GM19324 (cell line): ENCODE measurements around the gene IKZF3.
"Not testable (repeated sequence)": the region's sequence is repeated elsewhere in the genome, so short reads cannot be mapped to it uniquely, and the experiment has no call there.

Experiments
- ATAC-seq: cut with Tn5 transposase; IDR thresholded peaks from one replicate; pipeline ENCODE4 v1.9.1; 2021; ENCODE audit warnings: mild to moderate bottlenecking, moderate library complexity; ENCODE audit not compliant: unreplicated experiment, low FRiP score

The IKZF3 gene

GRCh38 chr17:39757931-39758873 lies 105.9 kb downstream of the IKZF3 start:
- ATAC-seq, result no peak

GRCh38 chr17:39757176-39757662 lies 106.9 kb downstream of the IKZF3 start:
- ATAC-seq, result no peak

GRCh38 chr17:39756380-39757079 lies 107.6 kb downstream of the IKZF3 start:
- ATAC-seq, result no peak

GRCh38 chr17:39755554-39756379 lies 108.3 kb downstream of the IKZF3 start:
- peak; percentile 15 for ATAC-seq

- ATAC-seq, result no peak
Observed at GRCh38 chr17:39754958-39755553, 109.1 kb downstream of the IKZF3 start.

- peak; percentile 73 for ATAC-seq
Observed at GRCh38 chr17:39754161-39754957, 109.8 kb downstream of the IKZF3 start.

GRCh38 chr17:39753514-39754160 lies 110.5 kb downstream of the IKZF3 start:
- peak; percentile 34 for ATAC-seq

- ATAC-seq, result no peak
Observed at GRCh38 chr17:39752241-39752881, 111.8 kb downstream of the IKZF3 start.

GRCh38 chr17:39751637-39752036 lies 112.5 kb downstream of the IKZF3 start:
- ATAC-seq, result no peak

- ATAC-seq, result no peak
Observed at GRCh38 chr17:39751016-39751543, 113.0 kb downstream of the IKZF3 start.

GRCh38 chr17:39750131-39751015 lies 113.7 kb downstream of the IKZF3 start:
- ATAC-seq, result no peak

GRCh38 chr17:39748444-39749034 lies 115.6 kb downstream of the IKZF3 start:
- not testable (repeated sequence) for ATAC-seq

- ATAC-seq, result no peak
Observed at GRCh38 chr17:39747745-39748144, 116.4 kb downstream of the IKZF3 start.

GRCh38 chr17:39746145-39746461 lies 118.0 kb downstream of the IKZF3 start:
- ATAC-seq, result no peak

GRCh38 chr17:39745335-39746144 lies 118.6 kb downstream of the IKZF3 start:
- no peak for ATAC-seq

GRCh38 chr17:39744836-39745215 lies 119.3 kb downstream of the IKZF3 start:
- ATAC-seq, result no peak
